B cell (primary cell): Measurements from ENCODE around the gene NRK.
"Not testable (repeated sequence)": the region's sequence is repeated elsewhere in the genome, so short reads cannot be mapped to it uniquely, and the experiment has no call there.

ENCODE experiments used
- CTCF ChIP-seq: fragments of 200-600 bp; IDR thresholded peaks from one replicate; pipeline ENCODE4 v1.8.0; 2022; ENCODE audit warnings: antibody characterized with exemption, mild to moderate bottlenecking
- EZH2 ChIP-seq: IDR thresholded peaks from 2 replicates; pipeline ENCODE4 v1.6.1; 2012; ENCODE audit warnings: borderline replicate concordance, low read depth, mild to moderate bottlenecking, moderate library complexity, low read length; ENCODE audit not compliant: insufficient read depth, poor library complexity, severe bottlenecking

GRCh38 chrX:105805655-105806054 lies 16.7 kb upstream of the NRK start:
- not testable (repeated sequence) for TF ChIP-seq CTCF, EZH2
